ENCODE results near the gene TPPP.

The TPPP gene

GRCh38 chr5:652023-652515 is 41.1 kb downstream of the TPPP start:
- DNase-seq (ENCODE audit: low read depth, low spot score): no peak
- no peak overlapping the region for H3K27ac ChIP-seq

- no peak for DNase-seq (ENCODE audit: low read depth, low spot score)
- no peak overlapping the region for H3K27ac ChIP-seq
Measured at GRCh38 chr5:651296-652022, 41.7 kb downstream of the TPPP start.

- no peak for DNase-seq (ENCODE audit: low read depth, low spot score)
- no peak overlapping the region for H3K27ac ChIP-seq
Measured at GRCh38 chr5:647727-648126, 45.4 kb downstream of the TPPP start.

- DNase-seq (ENCODE audit: low read depth, low spot score): no peak
- no peak overlapping the region for H3K27ac ChIP-seq
Measured at GRCh38 chr5:647311-647710, 45.8 kb downstream of the TPPP start.

GRCh38 chr5:646396-647201 is 46.6 kb downstream of the TPPP start:
- H3K27ac ChIP-seq: no peak overlapping the region
- DNase-seq (ENCODE audit: low read depth, low spot score): no peak

- DNase-seq (ENCODE audit: low read depth, low spot score): no peak
- no peak overlapping the region for H3K27ac ChIP-seq
Measured at GRCh38 chr5:645421-645820, 47.7 kb downstream of the TPPP start.

GRCh38 chr5:644971-645370 is 48.2 kb downstream of the TPPP start:
- no peak for DNase-seq (ENCODE audit: low read depth, low spot score)
- no peak overlapping the region for H3K27ac ChIP-seq

GRCh38 chr5:644509-644908 is 48.6 kb downstream of the TPPP start:
- no peak for DNase-seq (ENCODE audit: low read depth, low spot score)
- no peak overlapping the region for H3K27ac ChIP-seq

- no peak for DNase-seq (ENCODE audit: low read depth, low spot score)
- no peak overlapping the region for H3K27ac ChIP-seq
Measured at GRCh38 chr5:643811-644271, 49.3 kb downstream of the TPPP start.

- no peak for DNase-seq (ENCODE audit: low read depth, low spot score)
Measured at GRCh38 chr5:643351-643801, 49.8 kb downstream of the TPPP start.

GRCh38 chr5:642481-642880 is 50.7 kb downstream of the TPPP start:
- no peak overlapping the region for H3K27ac ChIP-seq
- DNase-seq (ENCODE audit: low read depth, low spot score): no peak

More at GRCh38 chr5:643351-643801, 49.8 kb downstream of the TPPP start:
- H3K27ac ChIP-seq: no peak overlapping the region

- no peak overlapping the region for H3K27ac ChIP-seq
- DNase-seq (ENCODE audit: low read depth, low spot score): no peak
Measured at GRCh38 chr5:641331-641765, 51.8 kb downstream of the TPPP start.

- DNase-seq (ENCODE audit: low read depth, low spot score): no peak
- no peak overlapping the region for H3K27ac ChIP-seq
Measured at GRCh38 chr5:640461-641330, 52.5 kb downstream of the TPPP start.

- DNase-seq (ENCODE audit: low read depth, low spot score): no peak
- H3K27ac ChIP-seq: no peak overlapping the region
Measured at GRCh38 chr5:639584-640213, 53.5 kb downstream of the TPPP start.

GRCh38 chr5:639253-639530 is 54.0 kb downstream of the TPPP start:
- no peak for DNase-seq (ENCODE audit: low read depth, low spot score)
- no peak overlapping the region for H3K27ac ChIP-seq

GRCh38 chr5:638501-639252 is 54.5 kb downstream of the TPPP start:
- no peak overlapping the region for H3K27ac ChIP-seq
- DNase-seq (ENCODE audit: low read depth, low spot score): no peak

- DNase-seq (ENCODE audit: low read depth, low spot score): no peak
- H3K27ac ChIP-seq: no peak overlapping the region
Measured at GRCh38 chr5:637581-638450, 55.3 kb downstream of the TPPP start.

GRCh38 chr5:636951-637350 is 56.2 kb downstream of the TPPP start:
- no peak for DNase-seq (ENCODE audit: low read depth, low spot score)
- H3K27ac ChIP-seq: no peak overlapping the region
